Measurements from ENCODE around the gene ALDH5A1.
A peak's percentile ranks its signal among the peaks of the same experiment; 100 is the strongest.

Gene ALDH5A1

DNA sequence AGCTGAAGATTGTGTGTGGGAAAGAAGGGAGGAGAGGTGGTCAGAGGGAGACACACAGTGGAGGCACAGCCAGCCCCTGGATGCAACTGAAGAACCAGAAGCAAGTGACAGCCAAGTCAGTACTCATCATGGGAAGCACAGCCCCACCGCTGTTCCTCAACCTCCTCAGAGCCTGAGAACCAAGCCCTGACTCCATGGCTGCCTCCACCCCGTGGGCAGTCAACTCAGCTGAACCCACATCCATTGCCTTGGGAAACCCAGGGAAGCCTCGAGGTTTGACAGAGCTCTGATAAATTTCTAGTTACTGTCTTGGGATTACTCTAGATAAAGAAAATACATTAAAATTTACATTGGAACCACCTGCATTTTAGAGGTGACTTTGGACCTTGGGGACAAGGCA is 29.6 kb downstream of the ALDH5A1 start:
- TF ChIP-seq, protein P1, sequence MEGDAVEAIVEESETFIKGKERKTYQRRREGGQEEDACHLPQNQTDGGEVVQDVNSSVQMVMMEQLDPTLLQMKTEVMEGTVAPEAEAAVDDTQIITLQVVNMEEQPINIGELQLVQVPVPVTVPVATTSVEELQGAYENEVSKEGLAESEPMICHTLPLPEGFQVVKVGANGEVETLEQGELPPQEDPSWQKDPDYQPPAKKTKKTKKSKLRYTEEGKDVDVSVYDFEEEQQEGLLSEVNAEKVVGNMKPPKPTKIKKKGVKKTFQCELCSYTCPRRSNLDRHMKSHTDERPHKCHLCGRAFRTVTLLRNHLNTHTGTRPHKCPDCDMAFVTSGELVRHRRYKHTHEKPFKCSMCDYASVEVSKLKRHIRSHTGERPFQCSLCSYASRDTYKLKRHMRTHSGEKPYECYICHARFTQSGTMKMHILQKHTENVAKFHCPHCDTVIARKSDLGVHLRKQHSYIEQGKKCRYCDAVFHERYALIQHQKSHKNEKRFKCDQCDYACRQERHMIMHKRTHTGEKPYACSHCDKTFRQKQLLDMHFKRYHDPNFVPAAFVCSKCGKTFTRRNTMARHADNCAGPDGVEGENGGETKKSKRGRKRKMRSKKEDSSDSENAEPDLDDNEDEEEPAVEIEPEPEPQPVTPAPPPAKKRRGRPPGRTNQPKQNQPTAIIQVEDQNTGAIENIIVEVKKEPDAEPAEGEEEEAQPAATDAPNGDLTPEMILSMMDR (IDR thresholded peaks at IDR 0.05; ENCODE audit: insufficient read depth, low read length, poor library complexity, severe bottlenecking): no peak
- no peak for TF ChIP-seq EZH2phosphoT487 (conservative IDR thresholded peaks at IDR 0.05; ENCODE audit: low read length)
- Histone ChIP-seq H3K9me3 (ENCODE audit: insufficient read depth, low read length) (no peaks in the 10 kb centered on the region), H3K4me3 (ENCODE audit: insufficient read depth, low read length, poor library complexity, severe bottlenecking) (no peak overlapping the region), H3K9ac (ENCODE audit: low read length) (peak overlapping the region; percentile 49), H3K79me2 (ENCODE audit: insufficient read depth, low read length) (peaks cover 21% of the 10 kb centered on the region), H2AFZ (ENCODE audit: low read depth, low read length, severe bottlenecking) (no peak overlapping the region), H3K27ac (ENCODE audit: low read depth, low read length) (peak overlapping the region; percentile 82), H4K20me1 (ENCODE audit: low read depth, low read length) (no peaks in the 10 kb centered on the region), H3K4me2 (ENCODE audit: low read depth, low read length, poor library complexity, severe bottlenecking) (peak overlapping the region; percentile 57), H3K27me3 (ENCODE audit: low read length) (no peaks in the 10 kb centered on the region), H3K36me3 (ENCODE audit: low read length) (0 out of 2 replicates have a peak, but pooled peaks cover 4% of the 10 kb centered on the region), H3F3A (ENCODE audit: insufficient read depth) (peaks cover 43% of the 10 kb centered on the region), H3K9me2 (replicated peaks; ENCODE audit: insufficient read depth, low read length) (no peaks in the 10 kb centered on the region)

- no peak overlapping the region for H2AFZ ChIP-seq (ENCODE audit: low read depth, low read length, severe bottlenecking)
- H3K4me3 ChIP-seq (ENCODE audit: insufficient read depth, low read length, poor library complexity, severe bottlenecking): no peak overlapping the region
- 0 out of 2 replicates have a peak, but pooled peaks cover 4% of the 10 kb centered on the region for H3K36me3 ChIP-seq (ENCODE audit: low read length)
- peaks cover 43% of the 10 kb centered on the region for H3F3A ChIP-seq (ENCODE audit: insufficient read depth)
- H3K9me2 ChIP-seq (replicated peaks; ENCODE audit: insufficient read depth, low read length): no peaks in the 10 kb centered on the region
- peak overlapping the region; percentile 82 for H3K27ac ChIP-seq (ENCODE audit: low read depth, low read length)
- H3K9me3 ChIP-seq (ENCODE audit: insufficient read depth, low read length): no peaks in the 10 kb centered on the region
- H3K4me2 ChIP-seq (ENCODE audit: low read depth, low read length, poor library complexity, severe bottlenecking): peak overlapping the region; percentile 57
- no peak for TF ChIP-seq EZH2phosphoT487 (conservative IDR thresholded peaks at IDR 0.05; ENCODE audit: low read length)
- TF ChIP-seq, protein P1 (IDR thresholded peaks at IDR 0.05; ENCODE audit: insufficient read depth, low read length, poor library complexity, severe bottlenecking): peak; percentile 97
- no peaks in the 10 kb centered on the region for H4K20me1 ChIP-seq (ENCODE audit: low read depth, low read length)
- no peaks in the 10 kb centered on the region for H3K27me3 ChIP-seq (ENCODE audit: low read length)
- peak overlapping the region; percentile 49; the same call in 1 of the 2 replicates for H3K9ac ChIP-seq (ENCODE audit: low read length)
- H3K79me2 ChIP-seq (ENCODE audit: insufficient read depth, low read length): peaks cover 21% of the 10 kb centered on the region
Observed at GRCh38 chr6:24524805-24525204, 30.0 kb downstream of the ALDH5A1 start.

DNA sequence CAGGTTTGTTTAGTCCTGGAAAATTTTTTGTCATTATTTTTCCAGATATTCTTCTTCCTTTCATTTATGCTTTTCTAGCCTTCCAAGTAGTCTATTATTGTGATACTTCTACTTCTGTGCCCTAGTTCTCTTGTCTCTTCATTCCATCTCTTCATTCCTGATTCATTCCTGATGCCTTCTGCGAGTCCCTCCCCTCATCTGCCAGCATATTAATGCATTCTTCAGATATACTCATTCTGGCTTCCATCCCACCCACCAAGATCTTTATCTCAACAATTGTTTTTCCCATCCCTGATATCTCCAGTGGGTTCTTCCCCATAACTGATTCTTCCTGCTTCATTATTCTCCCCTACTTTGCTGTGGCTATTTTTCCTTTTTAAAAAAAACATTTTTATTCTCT is 35.2 kb downstream of the ALDH5A1 start:
- Histone ChIP-seq H4K20me1 (ENCODE audit: low read depth, low read length) (no peaks in the 10 kb centered on the region), H3K9ac (ENCODE audit: low read length) (no peak overlapping the region), H3K9me3 (ENCODE audit: insufficient read depth, low read length) (no peaks in the 10 kb centered on the region), H2AFZ (ENCODE audit: low read depth, low read length, severe bottlenecking) (no peak overlapping the region), H3K4me2 (ENCODE audit: low read depth, low read length, poor library complexity, severe bottlenecking) (no peak overlapping the region), H3K36me3 (ENCODE audit: low read length) (peaks cover 28% of the 10 kb centered on the region; the same call in 1 of the 2 replicates), H3K27me3 (ENCODE audit: low read length) (no peaks in the 10 kb centered on the region), H3K9me2 (replicated peaks; ENCODE audit: insufficient read depth, low read length) (no peaks in the 10 kb centered on the region), H3F3A (ENCODE audit: insufficient read depth) (peaks cover 6% of the 10 kb centered on the region; the same call in 1 of the 2 replicates), H3K27ac (ENCODE audit: low read depth, low read length) (no peak overlapping the region), H3K79me2 (ENCODE audit: insufficient read depth, low read length) (peaks cover 5% of the 10 kb centered on the region; the same call in 1 of the 2 replicates), H3K4me3 (ENCODE audit: insufficient read depth, low read length, poor library complexity, severe bottlenecking) (no peak overlapping the region)
- TF ChIP-seq, protein P1 (IDR thresholded peaks at IDR 0.05; ENCODE audit: insufficient read depth, low read length, poor library complexity, severe bottlenecking): no peak
- TF ChIP-seq EZH2phosphoT487 (conservative IDR thresholded peaks at IDR 0.05; ENCODE audit: low read length): no peak
